HG03060 (cell line): ENCODE results near the gene MASP1.

Experiments used
- ATAC-seq: cut with Tn5 transposase; IDR thresholded peaks from one replicate; pipeline ENCODE4 v1.9.1; 2021; ENCODE audit warnings: low read depth, moderate number of reproducible peaks; ENCODE audit not compliant: unreplicated experiment

MASP1 gene

DNA sequence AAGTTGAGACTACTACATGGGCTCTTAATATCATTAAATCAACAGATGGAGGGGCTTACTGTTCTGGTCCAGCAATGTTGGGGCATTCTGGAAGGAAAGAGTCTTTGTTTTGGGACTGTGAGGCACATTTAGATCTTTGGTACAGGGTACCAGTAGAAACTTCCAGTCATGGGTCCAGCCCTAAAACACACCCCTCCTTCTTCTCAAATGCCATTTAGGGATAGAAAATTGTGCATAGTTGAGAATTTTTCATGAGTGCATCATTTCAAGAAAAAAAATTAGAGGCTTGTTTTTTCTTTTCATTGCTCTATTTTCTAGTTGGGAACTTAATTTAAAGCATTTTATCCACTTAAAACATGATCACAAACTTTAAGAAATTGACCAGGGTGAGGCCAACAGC is 98.4 kb downstream of the MASP1 start:
- ATAC-seq: no peak

DNA sequence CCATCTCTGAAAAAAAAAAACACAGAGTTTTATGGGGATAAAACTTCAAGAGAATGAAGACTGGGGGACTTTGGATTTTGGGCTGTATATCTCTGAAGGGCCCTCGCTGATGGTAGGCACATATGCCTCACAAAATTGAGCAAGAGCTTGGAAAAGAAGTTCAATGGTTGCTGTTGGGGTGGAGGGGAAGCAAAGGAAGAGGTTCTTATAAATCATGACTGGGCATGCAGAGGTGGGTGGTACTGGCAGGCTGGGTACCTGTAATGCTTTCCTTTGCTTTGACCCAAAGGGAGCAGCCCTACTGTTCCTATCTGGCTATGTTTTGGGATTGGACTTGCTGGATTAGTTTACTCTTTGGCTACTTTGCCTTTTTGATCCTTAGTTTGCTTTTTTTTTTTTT is 100.3 kb downstream of the MASP1 start:
- ATAC-seq: no peak

DNA sequence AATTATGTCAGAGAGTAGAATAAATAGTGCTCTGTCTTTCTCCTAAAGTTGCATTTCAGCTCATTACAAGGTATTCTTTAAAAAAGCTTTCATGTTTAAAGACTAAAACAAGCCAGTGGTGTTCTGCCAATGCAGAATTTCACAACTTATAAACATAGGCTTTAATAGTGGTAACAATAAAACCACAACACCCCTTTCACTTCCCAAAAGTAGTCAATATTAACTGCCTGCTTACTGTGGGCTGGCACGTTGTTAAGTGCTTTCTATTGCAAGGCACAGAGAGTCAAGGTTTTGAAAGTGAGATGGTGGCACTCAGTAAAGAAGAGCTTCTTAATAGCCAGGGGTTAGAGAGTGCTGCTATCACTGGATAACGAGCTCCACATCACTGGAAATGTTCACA is 102.6 kb downstream of the MASP1 start:
- no peak for ATAC-seq

DNA sequence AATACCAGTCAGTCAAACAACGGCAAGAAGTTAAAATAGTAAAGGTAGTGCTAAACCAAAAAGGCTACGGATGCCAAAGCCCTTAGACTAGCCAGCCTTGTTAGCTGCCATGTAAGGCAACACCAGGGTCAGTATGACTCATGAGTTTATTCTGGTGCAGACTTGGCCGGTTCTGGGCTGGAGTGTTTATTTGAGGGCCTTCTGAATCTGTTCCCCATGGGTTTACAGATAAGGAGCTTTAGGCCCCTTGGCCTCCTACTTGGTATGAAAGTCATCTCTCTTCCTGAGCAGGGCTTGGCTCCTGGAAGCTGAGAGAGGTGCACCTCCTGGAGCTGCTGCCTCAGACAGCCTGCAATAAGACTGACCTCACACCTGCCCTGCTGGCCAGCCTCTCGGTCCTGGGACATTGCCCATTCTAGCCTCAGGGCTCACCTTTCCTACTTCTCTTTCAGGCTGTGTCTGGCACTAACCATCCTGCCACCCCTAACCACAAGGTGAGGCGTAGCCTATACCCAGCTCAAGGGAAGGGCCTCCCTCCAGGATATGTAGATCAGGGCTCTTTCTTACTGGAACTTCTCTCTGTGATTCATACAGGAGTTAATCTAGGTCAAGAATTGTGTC is 104.6 kb downstream of the MASP1 start:
- ATAC-seq: no peak

DNA sequence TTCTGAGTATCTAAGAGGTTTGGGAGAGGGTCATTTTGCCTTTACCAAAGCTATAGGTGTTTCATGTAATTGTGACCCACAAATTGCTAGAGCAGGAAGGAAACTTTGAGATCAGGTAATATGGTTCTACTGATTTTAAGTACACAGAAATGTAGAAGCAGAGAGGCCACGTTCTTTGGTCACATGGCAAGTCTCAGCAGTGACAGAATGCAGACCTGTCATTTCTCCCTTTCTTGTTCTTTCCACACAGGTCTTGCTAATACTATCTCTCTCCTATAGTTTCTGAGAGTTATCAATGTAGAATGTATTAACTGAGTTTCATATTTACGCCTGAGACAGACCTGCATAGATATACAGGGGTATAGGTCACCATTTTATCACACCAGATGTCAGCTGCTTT is 105.2 kb downstream of the MASP1 start:
- no peak for ATAC-seq

DNA sequence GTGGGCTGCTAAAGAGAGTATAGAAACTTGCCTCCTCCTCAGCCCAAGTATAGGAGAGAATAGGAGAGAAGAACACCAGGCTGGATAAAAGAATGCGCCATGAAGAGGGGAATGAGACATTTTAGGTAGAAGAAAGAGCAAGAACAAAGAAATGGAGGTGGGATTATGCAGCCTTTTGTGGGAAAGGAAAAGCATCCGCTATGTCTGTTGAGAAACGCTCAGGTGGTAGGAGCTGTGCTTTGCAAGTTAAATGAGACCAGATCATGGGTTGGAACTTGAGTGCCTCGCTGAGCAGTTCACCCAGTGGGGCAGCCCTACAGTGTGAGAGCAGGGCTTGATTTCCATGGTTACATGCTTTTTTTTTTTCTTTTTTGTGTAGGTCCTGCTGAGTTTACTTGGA is 105.8 kb downstream of the MASP1 start:
- ATAC-seq: no peak
